ENCODE measurements around the gene R3HDM2. TPM values are rescaled to one million over a fixed set of nuclear protein-coding genes. Genes with fewer than 3 reads are reported as not detected.

R3HDM2 gene
- total and polyA plus RNA-seq, 2 donors (not counting 1 experiment from before 2014, with no cell fraction given): 104 to 129 TPM

- DNase-seq (no peak), ATAC-seq (ENCODE audit: low read depth) (no peak)
- Histone ChIP-seq H3K27me3 (replicated peaks in 1 of 4; ENCODE audit: control extremely low read depth in 1 of 4, control insufficient read depth in 3 of 4, insufficient read depth in 4 of 4, low read length in 3 of 4) (no peaks in the 10 kb centered on the region), H3K9me3 (ENCODE audit: control extremely low read depth in 1 of 3, control insufficient read depth in 2 of 3, insufficient read depth in 1 of 3, low read length in 2 of 3) (peaks cover 0 to 4% (median 0%) of the 10 kb centered on the region in 3 donors), H4K20me1 (ENCODE audit: control insufficient read depth, insufficient read depth, low read length, poor library complexity, severe bottlenecking) (peaks cover 8% of the 10 kb centered on the region), H3K79me2 (ENCODE audit: control insufficient read depth, insufficient read depth, low read length) (peaks cover 14% of the 10 kb centered on the region), H3K4me2 (replicated peaks; ENCODE audit: low read depth, low read length, poor library complexity, severe bottlenecking) (no peak overlapping the region), H3K9ac (ENCODE audit: low read length) (no peak overlapping the region), H2AFZ (ENCODE audit: insufficient read depth, low read depth, low read length, poor library complexity, severe bottlenecking) (no peak overlapping the region), H3K4me3 (ENCODE audit: control extremely low read depth in 1 of 5, extremely low read depth in 1 of 5, insufficient read depth in 1 of 5, low read depth in 2 of 5, low read length in 4 of 5) (no peak overlapping the region), H3K27ac (ENCODE audit: low read length in 2 of 2) (no peak overlapping the region), H3K36me3 (replicated peaks in 1 of 2; ENCODE audit: control extremely low read depth in 1 of 2, control insufficient read depth in 1 of 2, extremely low read depth in 1 of 2, insufficient read depth in 2 of 2, low read length in 1 of 2) (peaks cover 2 to 6% of the 10 kb centered on the region in 2 experiments), H3K4me1 (ENCODE audit: control insufficient read depth in 2 of 2, insufficient read depth in 2 of 2, low read length in 2 of 2) (no peaks in the 10 kb centered on the region)
- Mint-ChIP-seq H3K4me1 (peaks cover 5% of the 10 kb centered on the region), H3K4me3 (no peak overlapping the region), H3K9me3 (ENCODE audit: insufficient read depth) (no peaks in the 10 kb centered on the region), H3K27ac (no peak overlapping the region), H3K27me3 (no peaks in the 10 kb centered on the region)
- intact Hi-C loops (cut with micrococcal nuclease): no loop called here
- POLR2A ChIA-PET: no interaction called here
- TF ChIP-seq EZH2 (IDR thresholded peaks at IDR 0.05; ENCODE audit: borderline replicate concordance, insufficient read depth, low read depth, low read length, poor library complexity, severe bottlenecking): no peak
- TF ChIP-seq CTCF (IDR thresholded peaks at IDR 0.05): no peak
- WGBS (ENCODE audit: insufficient coverage): 91% methylated on average over 4 of the region's 7 CpGs
- CTCF ChIA-PET: interaction anchor here (0.6 to 2.1 kb wide), 5 partner anchors 10 to 853 kb away, joined by 3 to 5 read pairs (median 3); no protein-coding TSS in a partner anchor
These were observed 88.6 kb downstream of the R3HDM2 start for GRCh38 chr12:57342207-57342691.

- no peak for TF ChIP-seq EZH2 (IDR thresholded peaks at IDR 0.05; ENCODE audit: borderline replicate concordance, insufficient read depth, low read depth, low read length, poor library complexity, severe bottlenecking)
- no peak for TF ChIP-seq CTCF (IDR thresholded peaks at IDR 0.05)
- H2AFZ ChIP-seq (ENCODE audit: insufficient read depth, low read depth, low read length, poor library complexity, severe bottlenecking): no peak overlapping the region
- Mint-ChIP-seq H3K4me3 (no peak overlapping the region), H3K4me1 (peaks cover 5% of the 10 kb centered on the region), H3K27me3 (no peaks in the 10 kb centered on the region), H3K27ac (no peak overlapping the region), H3K9me3 (ENCODE audit: insufficient read depth) (peaks cover under 1% of the 10 kb centered on the region)
- no peak overlapping the region for H3K27ac ChIP-seq (ENCODE audit: low read length in 2 of 2)
- no peak overlapping the region for H3K4me3 ChIP-seq (ENCODE audit: control extremely low read depth in 1 of 5, extremely low read depth in 1 of 5, insufficient read depth in 1 of 5, low read depth in 2 of 5, low read length in 4 of 5)
- peaks cover 2 to 3% of the 10 kb centered on the region in 2 experiments for H3K36me3 ChIP-seq (replicated peaks in 1 of 2; ENCODE audit: control extremely low read depth in 1 of 2, control insufficient read depth in 1 of 2, extremely low read depth in 1 of 2, insufficient read depth in 2 of 2, low read length in 1 of 2)
- no peaks in the 10 kb centered on the region for H3K27me3 ChIP-seq (replicated peaks in 1 of 4; ENCODE audit: control extremely low read depth in 1 of 4, control insufficient read depth in 3 of 4, insufficient read depth in 4 of 4, low read length in 3 of 4)
- H3K4me1 ChIP-seq (ENCODE audit: control insufficient read depth in 2 of 2, insufficient read depth in 2 of 2, low read length in 2 of 2): no peaks in the 10 kb centered on the region
- ChIA-PET CTCF (interaction anchor here (0.6 to 0.9 kb wide), 3 partner anchors 99 to 852 kb away, joined by 3 read pairs; no protein-coding TSS in a partner anchor), POLR2A (interaction anchor here (0.5 kb wide), 1 partner anchor 1288 kb away, joined by 4 read pairs; no protein-coding TSS in a partner anchor)
- ATAC-seq (ENCODE audit: low read depth): no peak
- H4K20me1 ChIP-seq (ENCODE audit: control insufficient read depth, insufficient read depth, low read length, poor library complexity, severe bottlenecking): peaks cover 11% of the 10 kb centered on the region
- no peak overlapping the region for H3K4me2 ChIP-seq (replicated peaks; ENCODE audit: low read depth, low read length, poor library complexity, severe bottlenecking)
- H3K9me3 ChIP-seq (ENCODE audit: control extremely low read depth in 1 of 3, control insufficient read depth in 2 of 3, insufficient read depth in 1 of 3, low read length in 2 of 3): no peaks in the 10 kb centered on the region
- intact Hi-C loops (cut with micrococcal nuclease): no loop called here
- H3K9ac ChIP-seq (ENCODE audit: low read length): no peak overlapping the region
- WGBS (ENCODE audit: insufficient coverage): 100% methylated on average over 2 of the region's 7 CpGs
- H3K79me2 ChIP-seq (ENCODE audit: control insufficient read depth, insufficient read depth, low read length): peaks cover 21% of the 10 kb centered on the region
- DNase-seq: no peak
These were observed 89.4 kb downstream of the R3HDM2 start for GRCh38 chr12:57341275-57341990.

Measured in B cell (primary cell).